GM20000 (cell line): Measurements from ENCODE around the gene GRIK5.

Experiments used
- DNase-seq: peaks from one replicate; pipeline ENCODE4 v3.0.0; 2012; ENCODE audit warnings: low spot score
- CTCF ChIP-seq: IDR thresholded peaks from 2 replicates; pipeline ENCODE4 v1.5.1; 2012; ENCODE audit warnings: mild to moderate bottlenecking, control low read depth; ENCODE audit errors: extremely low read depth, missing control alignments

GRIK5 gene

GRCh38 chr19:42006569-42006968 is 63.4 kb downstream of the GRIK5 start:
- no peak for TF ChIP-seq CTCF
- no peak for DNase-seq

DNA sequence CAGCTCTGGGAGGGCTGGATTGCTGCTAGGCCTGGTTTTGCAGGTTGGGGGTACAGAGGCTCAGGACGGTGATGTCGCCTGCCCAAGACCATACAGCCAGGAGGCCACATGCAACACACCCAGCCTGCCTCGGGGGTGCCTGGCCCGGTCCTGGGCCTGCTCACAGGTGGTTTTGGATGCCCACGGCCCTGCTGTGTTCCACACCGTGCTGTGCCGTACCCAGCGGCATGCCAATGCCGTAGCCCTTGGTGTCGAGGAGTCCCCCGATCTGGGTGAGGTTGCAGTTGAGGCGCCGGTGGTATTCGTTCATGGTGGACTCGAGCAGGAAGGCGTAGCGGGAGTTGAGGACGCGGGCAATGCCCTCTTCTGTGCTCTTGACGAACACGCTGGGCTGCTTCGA is 64.5 kb downstream of the GRIK5 start:
- TF ChIP-seq CTCF = no peak
- DNase-seq = no peak

DNA sequence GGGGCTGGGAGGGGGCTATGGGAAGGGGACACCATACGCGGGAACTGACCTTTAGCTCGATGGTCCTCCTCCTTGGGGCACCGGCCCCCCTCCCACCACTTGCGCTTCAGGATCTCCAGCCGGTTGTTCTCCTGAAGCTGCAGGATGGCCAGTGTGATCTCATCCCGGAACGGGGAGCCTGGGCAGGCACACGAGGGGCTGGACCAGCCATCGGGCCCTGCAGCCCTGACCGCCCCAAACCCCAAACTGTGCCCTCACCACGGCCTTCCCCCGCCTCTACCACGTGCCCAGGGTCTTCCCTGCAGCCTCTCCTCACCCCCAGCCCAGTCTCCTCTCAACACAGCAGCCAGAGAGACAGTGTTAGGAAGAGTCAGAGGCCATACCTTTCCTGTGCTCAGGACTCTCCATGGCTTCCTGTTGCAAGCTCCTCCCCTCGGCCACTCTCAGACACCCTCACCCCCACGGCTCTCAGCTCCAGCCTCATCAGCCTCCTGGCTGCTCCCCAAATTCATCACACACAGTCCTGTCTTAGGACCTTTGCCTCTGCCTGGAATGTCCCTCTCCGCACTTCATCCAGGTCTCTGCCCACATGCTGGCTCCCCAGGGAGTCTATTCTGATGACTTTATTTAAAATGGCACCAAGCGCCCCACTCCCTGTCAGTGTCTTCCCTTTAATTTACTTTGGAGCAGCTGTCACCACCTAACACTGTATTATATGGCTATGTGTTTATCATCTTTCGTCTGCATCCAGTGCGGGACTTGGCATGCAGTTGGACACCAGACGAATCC is 66.3 kb downstream of the GRIK5 start:
- TF ChIP-seq CTCF = no peak
- DNase-seq = no peak

- no peak for TF ChIP-seq CTCF
- DNase-seq = no peak
These were observed 70.2 kb downstream of the GRIK5 start for GRCh38 chr19:41999878-42000208.

DNA sequence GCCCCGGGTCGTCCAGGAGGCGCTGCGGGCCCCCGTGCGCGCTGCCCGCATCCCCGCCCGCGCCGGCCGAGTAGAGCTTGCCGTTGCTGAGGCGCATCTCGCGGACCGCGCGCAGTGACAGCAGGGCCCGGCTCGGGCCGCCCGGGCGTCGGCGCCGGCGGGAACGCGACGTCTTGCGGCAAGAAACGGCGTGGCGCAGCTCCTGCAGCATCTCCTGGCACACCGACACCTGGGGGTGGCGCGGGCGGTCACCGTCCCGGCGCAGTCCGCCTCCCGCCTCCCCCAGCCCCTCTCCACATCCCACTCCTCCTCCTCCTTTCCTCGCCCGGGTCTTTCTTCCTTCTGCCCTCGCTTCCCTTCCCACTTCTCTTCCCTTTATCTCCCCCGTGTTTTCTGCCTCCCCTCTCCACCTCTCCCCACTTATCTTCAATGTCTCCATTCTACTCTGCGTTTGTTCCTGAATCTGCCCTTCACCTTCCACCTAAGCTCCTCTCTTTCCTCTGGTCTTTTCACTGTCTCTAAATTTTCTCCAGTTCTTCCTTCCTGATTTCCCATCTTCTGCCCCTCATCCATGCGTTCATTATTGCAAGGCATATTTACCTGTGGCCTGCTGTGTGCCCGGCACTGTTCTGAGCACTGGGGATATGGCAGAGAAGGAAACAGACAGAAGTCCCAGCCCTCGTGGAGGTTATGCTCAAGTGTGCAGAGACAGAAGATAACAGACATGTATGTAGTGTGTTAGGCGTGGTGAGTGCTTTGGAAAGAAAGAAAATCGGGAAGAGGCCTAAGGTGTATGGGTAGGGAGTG is 70.7 kb downstream of the GRIK5 start:
- no peak for DNase-seq
- no peak for TF ChIP-seq CTCF

- peak; percentile 84 for DNase-seq
- TF ChIP-seq CTCF = peak; percentile 83
These were observed 71.6 kb downstream of the GRIK5 start for GRCh38 chr19:41998246-41999020.

DNA sequence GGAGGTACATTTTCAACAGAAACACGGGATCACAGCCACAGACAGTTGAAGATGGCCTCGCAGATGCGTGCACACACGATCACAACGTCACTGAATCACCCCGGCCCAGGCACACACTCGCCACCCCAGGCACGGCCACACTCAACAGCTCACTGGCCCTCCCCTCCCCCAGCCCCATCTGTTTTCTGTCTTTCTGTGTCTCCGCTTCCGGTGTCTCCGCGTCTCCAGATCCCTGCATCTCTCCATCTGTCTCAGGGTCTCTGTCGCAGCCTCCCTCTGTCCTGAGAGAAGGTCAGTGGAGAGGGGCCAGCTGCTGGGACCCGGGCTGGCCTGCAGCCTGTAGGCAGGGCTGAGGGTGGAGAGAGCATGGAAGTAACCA is 72.2 kb downstream of the GRIK5 start:
- DNase-seq = peak; percentile 47
- no peak for TF ChIP-seq CTCF
